ENCODE measurements around the gene ARHGEF11.

The ARHGEF11 gene

DNA sequence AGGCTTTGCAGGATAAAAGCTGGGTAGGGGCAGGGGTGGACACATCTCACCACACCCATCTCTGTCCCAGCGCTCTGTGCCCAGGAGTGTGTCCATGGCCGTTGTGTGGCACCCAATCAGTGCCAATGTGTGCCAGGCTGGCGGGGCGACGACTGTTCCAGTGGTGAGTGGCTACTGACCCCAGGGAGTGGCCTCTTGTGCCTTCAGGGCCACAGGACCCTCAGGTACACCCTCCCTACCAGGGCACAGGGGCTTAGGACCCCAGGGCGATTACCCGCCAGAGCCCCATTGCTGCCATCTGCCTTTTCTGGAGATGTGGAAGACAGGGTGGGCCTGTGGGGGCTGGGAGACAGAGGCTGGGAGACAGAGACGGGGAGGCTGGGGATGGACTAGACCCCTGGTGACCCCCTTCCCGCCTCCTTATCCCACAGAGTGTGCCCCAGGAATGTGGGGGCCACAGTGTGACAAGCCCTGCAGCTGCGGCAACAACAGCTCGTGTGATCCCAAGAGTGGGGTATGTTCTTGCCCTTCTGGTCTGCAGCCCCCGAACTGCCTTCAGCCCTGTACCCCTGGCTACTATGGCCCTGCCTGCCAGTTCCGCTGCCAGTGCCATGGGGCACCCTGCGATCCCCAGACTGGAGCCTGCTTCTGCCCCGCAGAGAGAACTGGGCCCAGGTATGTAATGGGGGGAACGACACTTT, 139.2 kb downstream of the ARHGEF11 start:
- DNase-seq = no peak

DNA sequence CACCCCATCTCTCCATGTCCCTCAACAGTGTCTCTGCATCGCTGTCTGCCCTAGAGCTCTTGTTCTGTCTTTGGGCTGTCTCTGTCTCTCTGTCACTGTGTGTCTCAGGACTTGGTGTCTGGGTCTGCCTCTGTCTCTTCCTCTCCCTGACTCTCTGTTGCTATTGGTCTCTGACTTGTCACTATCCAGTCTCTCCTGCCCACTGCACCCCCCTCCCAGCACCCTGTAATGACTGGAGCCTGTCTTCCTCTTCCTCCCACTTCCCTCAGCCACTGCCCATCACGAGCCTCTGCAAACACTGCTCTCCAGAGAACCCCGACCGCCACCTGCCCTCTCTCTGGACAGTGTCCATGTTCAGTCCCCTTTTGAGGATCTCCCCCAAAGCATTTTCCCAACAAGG, 139.9 kb downstream of the ARHGEF11 start:
- DNase-seq = no peak

DNA sequence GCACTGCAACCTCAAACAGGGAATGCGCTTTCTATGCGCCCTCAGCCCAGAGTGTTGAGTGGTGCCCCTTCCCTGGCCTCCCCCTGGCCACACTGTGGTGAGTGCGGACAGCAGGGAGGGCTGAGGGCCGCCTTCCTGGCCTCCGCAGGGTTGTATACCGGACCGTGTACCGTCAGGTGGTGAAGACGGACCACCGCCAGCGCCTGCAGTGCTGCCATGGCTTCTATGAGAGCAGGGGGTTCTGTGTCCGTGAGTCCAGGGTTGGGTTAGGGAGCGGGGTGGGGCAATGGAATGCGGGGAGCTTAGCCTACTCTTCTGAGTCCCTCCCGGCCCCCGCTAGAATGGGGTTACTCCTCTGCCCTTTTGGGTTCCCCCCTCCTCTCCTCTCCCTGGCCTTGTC, 140.4 kb downstream of the ARHGEF11 start:
- DNase-seq = no peak

DNA sequence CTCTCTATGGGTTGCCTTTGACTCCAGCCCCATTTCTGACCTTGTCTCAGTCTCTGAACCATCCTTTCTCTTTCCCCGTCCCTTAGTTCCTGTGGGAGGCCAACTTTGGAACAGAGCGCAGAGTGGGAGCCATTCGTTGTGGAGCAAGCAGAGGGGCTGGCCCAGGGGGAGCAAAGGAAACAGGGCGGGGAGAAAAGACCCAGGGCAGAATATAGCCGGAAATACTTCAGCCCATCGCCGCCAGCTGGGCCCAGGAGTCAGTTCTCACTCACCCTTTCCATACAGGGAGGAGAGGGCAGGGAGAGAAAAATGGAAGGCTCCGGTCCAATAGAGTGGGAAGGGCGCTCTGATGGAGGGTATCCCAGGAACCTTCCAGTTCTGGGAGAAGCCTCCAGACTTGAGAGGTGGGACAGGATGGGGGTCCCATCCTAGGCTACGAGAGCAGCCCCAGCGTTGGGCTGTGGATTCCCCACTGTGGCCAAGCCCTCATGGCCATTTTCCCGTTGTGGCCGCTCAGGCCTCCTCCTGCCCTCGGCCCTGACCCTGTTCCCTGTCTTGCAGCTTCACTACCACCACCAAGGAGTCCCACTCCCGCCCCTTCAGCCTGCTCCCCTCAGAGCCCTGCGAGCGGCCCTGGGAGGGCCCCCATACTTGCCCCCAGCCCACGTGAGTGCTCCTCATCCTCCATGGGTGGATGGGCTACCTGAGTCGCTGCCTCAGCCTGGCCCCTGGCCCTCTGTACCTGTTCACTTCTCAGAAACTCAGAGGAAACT, 141.2 kb downstream of the ARHGEF11 start:
- DNase-seq = no peak

DNA sequence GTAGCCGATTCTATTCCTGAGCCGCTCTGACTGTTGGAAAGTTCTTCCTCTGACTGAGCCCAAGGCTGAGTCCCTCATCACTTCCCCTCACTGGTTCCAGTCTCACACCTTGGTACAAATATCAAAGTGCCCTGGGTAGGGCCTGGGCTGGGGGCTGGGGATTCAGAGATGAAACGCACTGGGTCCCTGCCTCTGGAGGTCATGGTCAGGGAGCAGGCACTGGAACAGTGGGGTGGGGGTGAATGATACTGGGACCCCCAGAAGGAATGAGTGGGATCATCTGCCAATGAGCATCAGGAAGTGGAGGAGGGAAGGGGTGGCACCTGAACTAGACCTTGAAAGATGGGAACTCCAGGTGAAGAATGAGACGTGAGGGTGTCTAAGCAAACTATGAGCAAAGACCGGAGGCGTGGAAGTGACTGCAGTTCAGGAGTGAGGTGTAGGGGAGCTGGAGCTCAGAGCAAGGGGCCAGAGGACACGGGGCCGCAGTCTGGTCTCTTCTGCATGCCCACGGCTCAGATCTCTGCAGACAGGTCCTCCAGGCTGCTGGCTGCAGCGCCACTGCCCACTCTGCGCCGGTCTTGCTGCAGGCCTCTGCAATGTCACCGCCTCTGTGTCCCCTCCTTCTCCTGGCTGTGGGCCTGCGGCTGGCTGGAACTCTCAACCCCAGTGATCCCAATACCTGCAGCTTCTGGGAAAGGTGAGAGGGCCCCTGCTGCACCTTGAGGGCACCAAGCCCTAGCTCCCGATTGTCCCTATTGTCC, 142.0 kb downstream of the ARHGEF11 start:
- no peak for DNase-seq

DNA sequence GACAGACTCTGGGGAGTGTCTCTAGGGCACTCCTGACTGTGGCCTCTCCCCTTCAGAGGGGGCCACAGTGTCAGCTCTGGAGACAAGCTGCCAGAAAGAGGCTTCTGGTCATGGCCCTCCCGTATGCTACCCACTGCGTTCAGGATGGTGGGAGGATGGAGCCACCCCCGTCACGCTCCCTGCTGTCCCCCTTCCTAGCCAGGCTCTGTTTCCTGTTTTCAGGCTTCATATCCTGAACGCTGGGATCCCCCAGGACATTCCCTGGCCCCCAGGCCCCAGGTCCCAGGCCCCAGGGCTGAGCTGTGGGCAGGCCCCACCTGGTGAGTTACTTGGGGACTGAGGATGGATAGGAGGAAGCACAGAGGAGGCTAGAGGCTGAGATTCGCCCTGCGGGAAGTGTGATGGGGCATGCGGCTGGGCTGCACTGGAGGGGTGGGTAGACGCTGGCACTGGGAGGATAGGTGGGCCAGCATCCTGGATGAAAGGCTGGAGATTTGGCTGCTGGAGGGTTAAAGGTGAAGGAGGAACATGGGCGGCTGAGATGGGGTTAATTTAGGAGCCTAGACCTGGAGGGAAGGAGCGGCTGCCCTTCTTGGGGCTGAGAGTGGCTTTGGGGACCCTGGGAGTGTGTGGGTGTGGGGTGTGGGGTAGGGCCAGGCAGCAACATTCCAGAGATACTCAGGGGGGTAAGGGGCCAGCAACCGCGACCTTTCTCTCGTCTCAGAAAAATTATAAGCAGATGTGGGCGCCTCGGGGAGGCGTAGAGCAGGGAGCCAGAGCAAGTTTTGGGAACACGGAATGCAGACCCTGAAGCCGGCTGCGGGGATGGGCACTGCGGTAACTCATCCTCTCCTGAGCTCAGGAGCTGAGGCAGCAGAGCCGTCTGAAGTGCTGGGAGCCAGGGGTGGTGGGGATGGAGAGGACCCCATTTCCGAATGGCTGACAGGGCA, 143.3 kb downstream of the ARHGEF11 start:
- DNase-seq = no peak

DNA sequence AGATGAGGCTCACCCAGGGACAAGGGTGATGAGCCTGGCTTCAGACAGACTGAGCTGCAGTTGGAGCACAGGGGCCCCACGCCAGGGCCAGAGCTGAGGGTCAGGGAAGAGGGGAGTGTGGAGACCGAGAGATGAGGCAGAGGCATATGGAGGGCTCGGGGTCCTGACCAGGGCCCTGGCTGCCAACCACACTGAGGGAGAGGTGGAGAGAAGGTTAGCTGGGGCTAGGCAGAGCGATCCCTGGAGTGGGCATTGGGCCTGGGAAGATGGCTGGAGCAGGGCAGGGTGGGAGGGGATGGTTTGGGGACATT, 144.0 kb downstream of the ARHGEF11 start:
- no peak for DNase-seq

DNA sequence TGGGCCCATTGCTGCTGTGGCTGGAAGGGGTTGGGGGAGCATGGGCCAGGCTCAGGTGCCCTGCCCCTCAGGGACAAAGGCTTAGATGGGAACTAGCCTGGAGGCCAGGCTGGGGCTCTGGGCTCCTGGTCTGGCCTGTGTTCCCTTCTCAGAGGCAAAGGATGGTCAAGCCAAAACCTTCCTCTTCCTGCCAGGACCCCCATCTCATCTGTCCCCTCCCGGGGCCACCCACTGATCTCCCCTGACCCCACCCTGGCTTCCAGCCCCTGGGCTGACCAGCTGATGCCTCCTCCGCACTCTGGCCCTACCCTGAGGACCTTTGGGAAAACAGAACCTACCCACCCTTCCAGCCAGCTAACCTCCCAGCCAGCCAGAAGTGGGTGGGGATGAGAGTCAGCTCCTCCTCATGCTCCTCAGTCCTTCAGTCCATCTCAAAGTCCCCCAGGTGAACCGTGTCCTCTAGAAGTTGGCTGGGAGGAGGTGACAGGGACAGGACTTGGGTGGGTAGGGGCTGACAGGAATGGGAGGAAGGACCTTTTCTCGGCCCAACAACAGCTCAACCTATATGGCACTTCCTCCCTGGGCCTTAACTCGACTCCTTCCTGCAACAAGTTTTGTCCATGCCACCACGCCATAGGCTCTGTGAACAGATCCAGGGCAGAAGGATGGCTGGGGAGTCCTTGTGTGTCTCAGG, 144.5 kb downstream of the ARHGEF11 start:
- DNase-seq = no peak

DNA sequence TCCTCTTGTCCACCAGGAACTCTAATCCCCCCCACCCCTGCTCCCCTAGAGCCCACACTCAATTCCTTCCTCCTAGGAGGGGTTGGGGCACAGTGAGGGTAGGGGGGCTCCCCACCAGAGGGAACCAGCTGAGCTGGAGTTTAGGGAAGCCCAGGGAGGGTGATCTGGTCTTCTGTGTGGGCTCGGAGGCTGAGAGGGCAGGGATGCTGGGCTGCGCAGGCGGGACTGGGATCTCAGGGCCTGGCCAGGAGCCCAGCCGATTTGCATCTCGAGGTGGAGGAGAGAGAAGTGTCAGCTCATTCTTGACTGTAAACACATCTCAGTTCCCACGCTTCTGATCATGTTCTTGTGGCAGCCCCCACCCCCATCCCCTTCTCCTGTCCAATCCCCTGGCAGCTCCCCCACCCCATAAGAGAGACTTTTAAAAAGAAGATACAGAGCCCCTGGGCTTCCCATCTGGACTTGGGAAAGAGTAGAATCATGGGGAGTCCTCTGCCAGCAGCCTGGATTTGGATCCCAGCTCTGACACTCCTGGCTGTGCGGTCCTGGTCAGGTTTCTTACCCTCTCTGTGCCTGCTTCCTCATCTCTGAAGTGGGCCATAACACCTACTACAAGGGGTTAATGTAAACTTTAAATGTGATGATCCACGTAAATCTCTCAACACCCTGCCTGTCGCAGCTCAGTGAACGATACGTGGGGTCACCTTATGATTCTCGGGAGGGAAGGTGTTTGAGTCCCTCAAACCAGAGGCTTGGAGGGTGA, 145.4 kb downstream of the ARHGEF11 start:
- DNase-seq = no peak

DNA sequence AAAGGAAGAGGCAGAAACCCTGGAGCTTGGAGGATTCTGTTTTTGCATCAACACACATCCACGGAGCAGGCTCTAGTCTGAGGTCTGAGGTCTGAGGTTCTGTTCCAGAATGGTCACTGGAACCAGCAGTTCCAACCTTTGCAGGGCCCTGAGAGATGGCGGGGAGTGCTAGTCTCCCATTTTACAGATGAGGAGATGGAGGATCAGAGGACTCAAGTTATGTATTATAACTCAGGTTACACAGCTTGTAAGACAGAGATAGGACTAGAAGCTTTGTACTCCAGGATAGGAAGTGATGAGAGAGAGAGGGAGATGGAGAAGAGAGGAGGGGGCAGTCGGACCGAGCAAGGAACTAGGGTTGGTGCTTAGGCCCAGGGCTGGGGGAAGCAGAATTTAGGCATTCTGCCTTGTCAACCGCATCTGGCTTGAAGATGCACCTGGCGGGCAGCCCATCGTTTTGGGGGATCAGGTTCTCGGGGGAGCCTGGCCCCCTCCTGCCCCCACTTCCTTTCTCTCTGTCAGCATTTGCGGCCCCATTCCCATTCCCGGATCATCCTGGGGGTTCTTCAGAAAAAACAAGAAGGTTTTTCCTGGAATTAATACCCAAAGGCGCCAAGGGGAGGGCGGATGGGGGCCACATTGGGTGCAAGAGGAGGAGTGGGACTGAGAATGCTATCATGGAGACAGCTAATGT, 146.4 kb downstream of the ARHGEF11 start:
- no peak for DNase-seq

DNA sequence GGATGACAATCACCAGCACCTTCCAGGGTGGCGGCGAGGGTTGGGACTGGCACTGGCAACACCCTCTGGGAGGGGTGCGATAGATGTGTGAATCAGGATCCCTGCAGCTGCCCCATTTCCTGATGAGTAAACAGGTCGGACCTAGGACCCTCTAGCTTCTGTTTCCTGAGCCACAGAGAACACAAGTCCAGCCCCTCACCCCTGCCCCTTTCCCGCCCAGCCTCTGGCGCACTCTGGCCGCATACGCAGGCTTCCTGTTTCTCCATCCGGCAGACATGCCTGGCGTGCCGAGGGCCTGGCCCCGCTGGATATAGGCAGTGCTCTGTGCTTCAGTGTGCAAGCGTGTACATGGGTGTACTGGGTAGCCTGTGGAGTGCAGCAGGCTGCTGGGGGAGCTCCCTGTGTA, 147.4 kb downstream of the ARHGEF11 start:
- DNase-seq = no peak

DNA sequence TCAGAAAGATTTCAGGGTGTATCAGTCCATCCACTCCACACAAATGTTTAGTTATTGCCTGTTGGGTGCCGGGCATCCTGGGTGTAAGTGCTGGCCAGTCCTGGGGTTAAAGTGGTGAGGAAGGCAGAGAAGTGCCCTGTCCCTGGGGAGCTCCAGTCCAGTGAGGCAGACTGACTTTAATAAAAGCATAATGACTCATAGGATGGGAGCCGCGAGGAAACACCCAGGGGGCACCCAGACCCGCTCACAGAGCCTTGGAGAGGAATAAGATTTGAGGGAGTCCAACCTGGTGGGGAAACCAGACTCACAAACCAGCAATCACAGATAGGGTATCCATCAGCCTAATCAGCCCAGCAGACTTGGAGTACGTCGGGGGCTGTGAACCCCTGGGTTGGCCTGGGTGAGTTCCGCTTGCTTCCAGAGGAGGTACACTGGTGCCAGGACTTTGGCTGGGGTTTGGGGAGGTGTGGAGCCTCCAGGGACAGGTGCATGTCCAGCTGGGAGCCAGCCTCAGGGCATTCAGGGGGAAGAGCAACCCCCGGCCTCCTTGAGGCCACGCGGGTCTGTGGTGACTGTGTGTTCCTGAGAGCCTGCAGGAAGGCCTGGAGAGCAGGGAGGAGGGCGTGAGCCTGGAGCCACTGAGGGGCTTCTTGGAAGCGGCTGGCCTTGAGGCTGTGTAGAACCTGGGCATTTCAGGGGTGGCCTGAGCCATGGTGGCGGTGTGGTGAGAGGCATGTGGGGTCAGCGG, 148.3 kb downstream of the ARHGEF11 start:
- no peak for DNase-seq

DNA sequence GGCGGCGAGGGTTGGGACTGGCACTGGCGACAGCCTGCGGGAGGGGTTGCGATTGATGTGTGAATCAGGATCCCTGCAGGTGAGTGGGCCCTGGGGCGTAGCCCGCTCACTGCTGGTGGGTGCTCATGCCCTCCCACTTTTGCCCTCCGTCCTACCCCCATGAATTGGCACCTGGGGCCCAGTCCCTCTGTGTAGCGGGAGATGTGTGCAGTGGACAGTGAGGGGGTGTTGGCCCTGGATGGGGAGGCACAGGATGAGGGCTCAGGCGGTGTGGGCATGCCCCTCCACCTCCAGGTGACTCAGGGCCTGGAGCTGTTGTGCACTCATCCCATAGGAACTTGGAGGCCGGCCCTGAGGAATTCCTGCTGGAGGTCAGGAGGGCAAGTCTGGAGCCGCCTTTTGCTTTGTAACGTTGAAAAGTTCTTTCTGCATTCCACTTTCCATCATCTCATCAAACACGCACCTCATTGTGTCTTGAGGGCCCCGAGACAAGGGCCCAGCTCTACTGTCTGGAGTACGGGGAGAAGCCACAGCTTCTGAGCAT, 149.0 kb downstream of the ARHGEF11 start:
- DNase-seq = no peak

DNA sequence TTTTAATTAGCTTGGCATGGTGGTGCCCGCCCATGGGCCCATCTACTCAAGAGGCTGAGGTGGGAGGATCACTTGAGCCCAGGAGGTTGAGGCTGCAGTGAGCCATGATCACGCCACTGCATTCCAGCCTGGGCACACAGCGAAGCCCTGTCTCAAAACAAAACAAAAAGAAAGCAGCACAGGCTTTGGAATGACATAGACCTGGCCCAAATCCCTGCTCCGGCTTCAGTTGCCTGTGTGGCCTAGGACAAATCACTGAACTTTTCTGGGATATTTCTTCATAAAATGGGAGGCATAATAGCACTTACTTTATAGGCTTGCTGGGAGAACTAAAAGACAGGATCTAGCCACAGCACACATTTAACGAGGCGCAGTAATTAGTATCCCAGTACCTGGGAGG, 149.6 kb downstream of the ARHGEF11 start:
- DNase-seq = no peak

DNA sequence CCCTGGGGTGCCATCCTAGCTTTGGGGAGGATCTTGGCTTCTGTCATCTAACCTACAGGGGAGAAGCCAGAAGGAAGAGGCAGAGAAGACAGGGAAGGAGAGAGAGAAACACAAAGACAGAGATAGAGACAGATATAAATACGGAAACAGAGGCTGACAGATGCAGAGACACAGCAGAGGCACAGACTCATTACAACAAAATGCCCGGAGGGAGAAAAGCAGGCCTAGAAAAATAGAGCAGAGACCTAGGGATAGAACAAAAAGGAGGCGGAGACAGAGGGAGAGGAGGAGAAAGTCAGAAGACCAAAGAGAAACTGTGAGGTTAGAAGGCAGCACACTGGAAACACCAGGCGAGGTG, 150.1 kb downstream of the ARHGEF11 start:
- DNase-seq = no peak

DNA sequence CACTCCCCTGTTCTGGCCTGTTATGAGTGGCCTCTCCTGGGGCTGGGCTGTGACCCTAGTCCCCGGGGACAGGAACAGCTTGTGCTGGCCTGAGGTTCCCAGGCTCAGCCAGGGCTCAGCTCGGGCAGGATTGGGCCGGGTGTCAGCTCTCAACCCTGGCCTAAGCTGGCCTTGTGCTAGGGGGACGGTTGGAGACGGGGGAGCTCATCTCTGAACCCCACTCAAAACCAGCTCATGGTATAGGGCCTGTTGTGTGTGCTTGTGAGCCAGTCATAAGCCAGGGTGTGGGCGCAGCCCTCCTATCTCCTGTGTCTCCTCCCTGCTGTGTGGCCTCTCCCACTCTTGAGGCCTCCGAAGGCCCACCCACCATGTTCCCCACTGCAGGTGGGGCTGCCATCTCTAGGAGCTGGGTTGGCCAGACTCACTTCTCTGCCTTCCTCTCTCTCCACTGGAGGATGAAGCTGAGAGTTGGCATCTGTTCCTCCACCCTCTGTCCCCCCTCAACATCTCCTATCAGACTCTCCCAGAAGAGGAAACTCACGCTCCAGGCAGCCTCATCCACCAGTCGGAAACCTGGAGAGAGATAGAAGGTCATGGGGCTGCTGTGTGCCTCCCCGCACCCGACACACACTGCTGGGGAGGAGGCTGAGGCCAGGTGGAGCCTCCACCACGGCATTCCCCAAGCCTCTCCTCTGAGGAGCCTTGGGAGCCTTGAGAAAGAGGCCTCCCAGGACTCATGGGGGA, 150.7 kb downstream of the ARHGEF11 start:
- DNase-seq = no peak

DNA sequence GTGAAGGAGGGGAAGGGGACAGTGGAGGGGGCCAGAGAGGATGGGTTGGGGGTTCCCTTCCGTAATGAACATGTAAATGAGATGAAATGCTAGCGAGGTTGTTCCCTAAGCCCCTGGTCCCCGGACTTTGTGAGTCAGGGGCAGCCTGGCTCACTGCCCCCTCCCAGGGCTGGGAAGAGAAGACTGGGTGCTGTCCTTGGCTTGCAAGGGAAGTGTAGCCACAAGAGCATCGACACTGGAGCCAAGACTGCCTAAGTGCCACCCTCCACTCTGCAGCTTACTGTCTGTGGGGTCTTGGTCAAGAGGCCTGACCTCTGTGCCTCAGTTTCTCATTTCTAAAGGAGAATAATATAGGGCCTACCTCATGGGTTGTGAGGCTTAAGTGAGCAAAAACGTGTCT, 151.5 kb downstream of the ARHGEF11 start:
- DNase-seq = no peak

DNA sequence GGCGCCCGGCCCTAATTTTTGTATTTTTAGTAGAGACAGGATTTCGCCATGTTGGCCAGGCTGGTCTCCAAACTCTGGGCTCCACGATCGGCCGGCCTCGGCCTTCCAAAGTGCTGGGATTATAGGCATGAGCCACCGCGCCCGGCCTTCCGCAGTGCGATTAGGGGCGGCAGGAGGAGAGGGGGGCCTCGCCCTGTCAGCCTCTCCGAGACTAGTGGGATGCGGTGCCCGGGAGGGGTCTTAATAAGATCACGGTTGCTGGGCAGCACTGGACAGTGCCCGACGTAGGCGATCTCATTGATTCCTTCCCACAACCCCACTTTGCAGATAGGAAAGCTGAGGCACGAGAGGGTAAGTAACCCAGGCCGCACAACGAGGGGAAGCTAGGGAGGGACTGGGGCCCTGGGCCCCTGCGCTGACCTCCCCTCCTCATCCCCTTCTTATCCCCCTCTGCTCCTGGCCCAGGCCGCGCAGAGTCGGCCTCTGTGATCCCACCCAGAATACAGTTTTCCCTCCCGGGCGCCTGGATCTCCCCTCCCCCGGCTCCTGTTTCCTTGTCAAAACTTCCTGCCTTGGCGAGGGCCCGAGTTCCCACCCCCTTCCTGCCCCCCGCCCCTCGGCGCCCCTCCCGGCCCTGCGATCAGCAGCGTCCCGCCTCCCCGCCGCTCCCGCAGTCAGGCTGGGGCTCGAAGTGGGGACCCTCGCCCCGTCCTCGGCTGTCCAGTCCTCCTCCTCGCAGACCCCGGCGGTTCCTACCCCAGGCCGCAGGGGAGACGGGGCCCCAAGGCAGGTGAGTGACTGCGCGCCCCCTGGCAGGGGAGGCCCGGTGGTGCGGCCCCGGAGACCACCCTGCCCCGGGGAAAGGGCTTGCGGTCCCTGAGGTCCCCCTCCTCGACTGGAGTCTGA, 152.2 kb downstream of the ARHGEF11 start, which contains the start of gene PEAR1:
Gene PEAR1, plus strand, starts transcription at position 671 of the 906 bp plus-strand sequence. CDS start 10,209 bp downstream, outside the sequence.
- no peak for DNase-seq

All from SIG-M5 (cell line).